HepG2 (cell line): ENCODE data around the gene GLIPR1. TPM values are rescaled to one million over a fixed set of nuclear protein-coding genes. Genes with fewer than 3 reads are reported as not detected.

Experiments
- AGO1 ChIP-seq: fragments of 200-400 bp; formaldehyde crosslinking; IDR thresholded peaks from 2 replicates; pipeline ENCODE4 v1.6.1; 2017; ENCODE audit warnings: mild to moderate bottlenecking, low read depth, low read length, moderate library complexity; ENCODE audit not compliant: poor library complexity, severe bottlenecking
- CSRNP1 ChIP-seq: sonication (generic); formaldehyde crosslinking; IDR thresholded peaks from 2 replicates; pipeline ENCODE4 v1.8.1; 2023; ENCODE audit warnings: mild to moderate bottlenecking, missing genetic modification reagents
- ELK4 ChIP-seq: sonication (generic); formaldehyde crosslinking; IDR thresholded peaks from 2 replicates; pipeline ENCODE4 v1.9.0; 2021; ENCODE audit warnings: missing genetic modification reagents, borderline replicate concordance
- GMEB1 ChIP-seq: sonication (generic); formaldehyde crosslinking; IDR thresholded peaks from 2 replicates; pipeline ENCODE4 v1.5.1; 2020; ENCODE audit warnings: missing genetic modification reagents, mild to moderate bottlenecking, borderline replicate concordance
- HOMEZ ChIP-seq: IDR thresholded peaks from 2 replicates; pipeline ENCODE4 v1.6.1; 2016; ENCODE audit warnings: low read depth
- MED1 ChIP-seq: sonication (generic); formaldehyde crosslinking; IDR thresholded peaks from 2 replicates; pipeline ENCODE4 v1.4.0; 2020; ENCODE audit warnings: missing genetic modification reagents
- MIXL1 ChIP-seq: IDR thresholded peaks from 2 replicates; pipeline ENCODE4 v1.6.1; 2016
- MXD3 ChIP-seq: IDR thresholded peaks from 2 replicates; pipeline ENCODE4 v1.6.1; 2016; ENCODE audit warnings: mild to moderate bottlenecking, missing biosample characterization, missing genetic modification reagents
- MZF1 ChIP-seq: sonication (generic); formaldehyde crosslinking; IDR thresholded peaks from 2 replicates; pipeline ENCODE4 v1.8.1; 2023; ENCODE audit warnings: mild to moderate bottlenecking, missing genetic modification reagents, borderline replicate concordance
- NKX3-1 ChIP-seq: sonication (generic); formaldehyde crosslinking; IDR thresholded peaks from 2 replicates; pipeline ENCODE4 v1.5.0; 2020; ENCODE audit warnings: missing genetic modification reagents
- SALL1 ChIP-seq: sonication (generic); formaldehyde crosslinking; IDR thresholded peaks from 2 replicates; pipeline ENCODE4 v1.8.0; 2022; ENCODE audit warnings: mild to moderate bottlenecking, missing genetic modification reagents
- TBX2 ChIP-seq: sonication (generic); formaldehyde crosslinking; IDR thresholded peaks from 2 replicates; pipeline ENCODE4 v1.5.0; 2020; ENCODE audit warnings: missing genetic modification reagents, mild to moderate bottlenecking, borderline replicate concordance
- ZNF446 ChIP-seq: sonication (generic); formaldehyde crosslinking; IDR thresholded peaks from 2 replicates; pipeline ENCODE4 v1.5.0; 2020; ENCODE audit warnings: mild to moderate bottlenecking, missing genetic modification reagents
- ZNF451 ChIP-seq: sonication (generic); formaldehyde crosslinking; IDR thresholded peaks from 2 replicates; pipeline ENCODE4 v1.5.0; 2020; ENCODE audit warnings: mild to moderate bottlenecking, missing genetic modification reagents
- ZNF652 ChIP-seq: IDR thresholded peaks from 2 replicates; pipeline ENCODE4 v1.6.1; 2016; ENCODE audit warnings: low read depth, borderline replicate concordance
- ZNF784 ChIP-seq: sonication (generic); formaldehyde crosslinking; IDR thresholded peaks from 2 replicates; pipeline ENCODE4 v1.5.1; 2020; ENCODE audit warnings: missing genetic modification reagents, mild to moderate bottlenecking, borderline replicate concordance
- ZXDC ChIP-seq: sonication (generic); formaldehyde crosslinking; IDR thresholded peaks from 2 replicates; pipeline ENCODE4 v1.5.0; 2020; ENCODE audit warnings: mild to moderate bottlenecking, missing genetic modification reagents
- polyA plus RNA-seq, 8 experiments: library from polyadenylated mRNA; depleted of rRNA in 3 of 8; stranded (reverse) in 7 of 8; unstranded in 1 of 8; fragments of >200 nt; fragmentation: Illumina TruSeq in 4 of 8; extraction: Trizol in 4 of 8; gene quantifications; 2 replicates each; pipeline versions ENCODE4 v1.2.1 to v1.2.3, GENCODE V29; 2011 to 2016; ENCODE audit warnings: low read depth in 4 of 8, missing spikeins in 1 of 8, mixed read lengths in 1 of 8; ENCODE audit not compliant: insufficient read depth in 1 of 8
- total RNA-seq, 5 experiments: library from RNA; depleted of rRNA; stranded (reverse); fragments of >200 nt; fragmentation: Illumina TruSeq; extraction: Trizol; gene quantifications; 2 replicates each; pipeline ENCODE4 v1.2.3, GENCODE V29; 2016; ENCODE audit warnings: low read depth in 1 of 5

Gene GLIPR1
- total and polyA plus RNA-seq, 2 of the 13 experiments (the other 11 are each of a cell fraction or from before 2014, with no cell fraction given): 1.9 to 5.0 TPM

GRCh38 chr12:75511116-75512048 lies 30.8 kb downstream of the GLIPR1 start, which contains the start of gene KRR1 (continued):
- TF ChIP-seq HOMEZ (CRISPR knock-in tag) (peak; percentile 59; the same call in 1 of the 2 replicates), MXD3 (CRISPR knock-in tag) (peak; percentile 59; the same call in 1 of the 2 replicates), ZNF451 (CRISPR knock-in tag) (no peak), TBX2 (CRISPR knock-in tag) (peak; percentile 76; the same call in 1 of the 2 replicates), ZXDC (CRISPR knock-in tag) (0 out of 2 replicates have a peak, but pooled peaks have one; percentile 86), ELK4 (CRISPR knock-in tag) (peak; percentile 73; the same call in 1 of the 2 replicates), NKX3-1 (CRISPR knock-in tag) (peak; percentile 70; the same call in 1 of the 2 replicates), ZNF652 (CRISPR knock-in tag) (no peak; the same call in 1 of the 2 replicates), ZNF784 (CRISPR knock-in tag) (peak; percentile 83; the same call in 1 of the 2 replicates), MIXL1 (CRISPR knock-in tag) (peak; percentile 97), AGO1 (no peak), ZNF446 (CRISPR knock-in tag) (no peak), MED1 (peak; percentile 71), SALL1 (CRISPR knock-in tag) (peak; percentile 83), GMEB1 (CRISPR knock-in tag) (peak; percentile 98), CSRNP1 (CRISPR knock-in tag) (no peak), MZF1 (CRISPR knock-in tag) (no peak)
